Activated CD4-positive, alpha-beta T cell treated with anti-CD3 and anti-CD28 coated beads, Interleukin-2, amount 50 U/mL, for 16 hours (primary cell): ENCODE results near the gene ZDHHC4.
A peak's percentile ranks its signal among the peaks of the same experiment; 100 is the strongest.

Experiments
- DNase-seq: peaks from one replicate; pipeline ENCODE4 v3.0.0-alpha.2; 2020

Gene ZDHHC4

DNA sequence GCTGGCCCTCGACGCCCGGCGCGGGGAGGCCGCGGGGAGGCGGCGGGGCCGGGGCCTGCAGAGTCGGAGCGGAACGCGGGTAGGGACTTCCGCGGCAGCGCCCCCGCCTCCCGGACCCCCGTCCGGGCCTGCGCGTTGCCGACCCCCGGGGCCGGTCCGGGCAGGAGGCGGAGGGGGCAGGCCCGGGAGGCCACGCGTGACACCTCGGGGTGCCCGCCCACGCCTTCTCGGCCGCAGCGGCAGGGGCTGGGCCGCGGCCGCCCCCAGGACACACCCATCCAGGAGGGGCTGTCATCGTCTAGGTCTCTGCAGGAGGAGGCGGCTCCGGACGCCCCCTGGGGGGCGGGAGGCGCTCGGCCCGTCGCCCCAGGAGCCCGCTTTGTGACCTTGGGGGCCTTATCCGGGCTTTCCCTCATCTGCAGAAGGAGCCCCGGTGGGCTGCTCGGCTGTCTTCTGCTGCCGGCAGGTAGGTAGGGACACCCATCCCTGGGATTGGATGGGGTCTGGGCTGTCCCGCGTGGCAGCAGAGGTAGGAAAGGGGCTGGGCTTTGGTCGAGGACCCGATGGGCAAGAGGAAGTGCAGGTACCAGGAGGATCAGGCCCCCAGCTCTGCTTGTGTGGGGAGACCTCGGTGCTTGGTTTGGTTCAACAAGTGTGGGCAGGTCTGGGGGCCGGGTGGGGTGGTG, 60.4 kb downstream of the ZDHHC4 start:
- DNase-seq: peak; percentile 53
